Left forelimb (tissue), 1 donor: ENCODE measurements around the gene KANSL2.
"Not testable (repeated sequence)": the region's sequence is repeated elsewhere in the genome, so short reads cannot be mapped to it uniquely, and the experiment has no call there.

Experiments used
- DNase-seq: peaks from one replicate; pipeline ENCODE4 v3.0.0-alpha.2; 2018; ENCODE audit warnings: low spot score

The KANSL2 gene, protein sequence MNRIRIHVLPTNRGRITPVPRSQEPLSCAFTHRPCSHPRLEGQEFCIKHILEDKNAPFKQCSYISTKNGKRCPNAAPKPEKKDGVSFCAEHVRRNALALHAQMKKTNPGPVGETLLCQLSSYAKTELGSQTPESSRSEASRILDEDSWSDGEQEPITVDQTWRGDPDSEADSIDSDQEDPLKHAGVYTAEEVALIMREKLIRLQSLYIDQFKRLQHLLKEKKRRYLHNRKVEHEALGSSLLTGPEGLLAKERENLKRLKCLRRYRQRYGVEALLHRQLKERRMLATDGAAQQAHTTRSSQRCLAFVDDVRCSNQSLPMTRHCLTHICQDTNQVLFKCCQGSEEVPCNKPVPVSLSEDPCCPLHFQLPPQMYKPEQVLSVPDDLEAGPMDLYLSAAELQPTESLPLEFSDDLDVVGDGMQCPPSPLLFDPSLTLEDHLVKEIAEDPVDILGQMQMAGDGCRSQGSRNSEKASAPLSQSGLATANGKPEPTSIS

GRCh38 chr12:48681710-48682532 lies at the start of gene KANSL2:
KANSL2 (minus strand) TSS chr12:48682238; CDS start chr12:48681632, 606 bp downstream.
- DNase-seq, result peak; percentile 95

DNA sequence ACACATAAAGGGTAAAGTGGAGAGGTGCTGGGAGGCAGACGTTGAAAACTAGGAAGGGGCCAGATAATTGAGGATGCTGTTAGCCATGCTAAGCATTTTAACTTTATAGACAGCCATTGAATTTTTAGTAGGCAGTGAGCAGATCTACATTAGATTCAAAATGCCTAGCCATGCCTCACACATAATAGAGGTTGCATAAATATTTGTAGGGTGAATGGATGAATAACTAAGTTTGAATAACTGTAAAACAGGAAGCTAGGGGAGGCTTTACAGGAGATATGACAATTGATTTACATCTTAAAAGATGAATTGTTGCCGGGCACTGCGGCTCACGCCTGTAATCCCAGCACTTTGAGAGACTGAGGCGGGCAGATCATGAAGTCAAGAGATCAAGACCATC lies 46.8 kb upstream of the KANSL2 start:
- DNase-seq, result no peak

DNA sequence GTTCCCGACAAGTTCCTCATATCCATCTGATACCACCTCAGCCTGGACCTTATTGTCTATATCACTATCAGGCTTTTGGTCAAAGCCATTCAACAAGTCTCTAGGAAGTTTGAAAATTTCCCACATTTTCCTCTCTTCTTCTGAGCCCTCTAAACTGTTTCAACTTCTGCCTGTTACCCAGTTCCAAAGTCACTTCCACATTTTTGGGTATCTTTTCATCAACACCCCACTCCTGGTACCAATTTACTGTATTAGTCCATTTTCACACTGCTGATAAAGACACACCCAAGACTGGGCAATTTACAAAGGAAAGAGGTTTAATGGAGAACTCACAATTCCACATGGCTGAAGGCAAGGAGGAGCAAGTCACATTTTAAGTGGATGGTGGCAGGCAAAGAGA lies 38.7 kb upstream of the KANSL2 start:
- DNase-seq, result not testable (repeated sequence)

- DNase-seq, result not testable (repeated sequence)
Observed at GRCh38 chr12:48720171-48720570, 38.1 kb upstream of the KANSL2 start.

- DNase-seq, result not testable (repeated sequence)
Observed at GRCh38 chr12:48719002-48719401, 37.0 kb upstream of the KANSL2 start.

DNA sequence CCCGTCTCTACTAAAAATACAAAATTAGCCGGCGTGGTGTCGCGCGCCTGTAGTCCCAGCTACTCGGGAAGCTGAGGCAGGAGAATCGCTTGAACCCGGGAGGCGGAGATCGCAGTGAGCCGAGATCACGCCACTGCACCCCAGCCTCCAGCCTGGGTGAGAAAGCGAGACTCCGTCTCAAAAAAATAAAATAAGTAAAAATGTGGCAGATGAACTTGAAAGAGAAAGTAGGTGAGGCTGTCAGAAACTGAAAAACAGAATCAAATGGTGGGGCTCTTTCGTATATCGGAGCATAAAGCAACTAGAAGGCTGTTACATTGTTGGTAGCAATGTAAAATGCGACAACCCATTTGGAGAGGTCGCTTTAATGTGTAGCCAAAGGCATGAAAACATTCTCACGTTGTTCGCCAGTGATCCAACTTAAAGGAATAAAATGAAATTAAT lies 35.2 kb upstream of the KANSL2 start:
- no peak for DNase-seq

GRCh38 chr12:48716493-48717251 lies 34.6 kb upstream of the KANSL2 start, which contains the start of gene CCNT1:
CCNT1 (minus strand) TSS chr12:48716707; CDS start chr12:48716675, 32 bp downstream.
- peak; percentile 99 for DNase-seq

DNA sequence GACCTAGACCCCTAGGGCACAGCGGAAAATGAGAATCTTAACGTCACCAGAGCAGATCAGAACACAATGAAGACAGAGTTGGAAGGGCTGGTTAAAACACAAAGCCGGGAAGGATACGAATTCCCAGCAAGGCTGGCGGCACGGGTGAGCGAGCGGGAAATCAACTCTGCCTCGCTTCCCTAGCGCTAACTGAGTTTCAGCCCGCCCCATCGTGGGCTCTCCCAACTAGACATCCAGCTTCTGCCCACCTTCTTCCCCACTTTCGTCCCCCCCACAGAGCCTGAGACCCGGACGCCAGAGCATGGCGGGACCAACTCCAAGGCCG lies 34.1 kb upstream of the KANSL2 start:
- DNase-seq, result no peak

DNA sequence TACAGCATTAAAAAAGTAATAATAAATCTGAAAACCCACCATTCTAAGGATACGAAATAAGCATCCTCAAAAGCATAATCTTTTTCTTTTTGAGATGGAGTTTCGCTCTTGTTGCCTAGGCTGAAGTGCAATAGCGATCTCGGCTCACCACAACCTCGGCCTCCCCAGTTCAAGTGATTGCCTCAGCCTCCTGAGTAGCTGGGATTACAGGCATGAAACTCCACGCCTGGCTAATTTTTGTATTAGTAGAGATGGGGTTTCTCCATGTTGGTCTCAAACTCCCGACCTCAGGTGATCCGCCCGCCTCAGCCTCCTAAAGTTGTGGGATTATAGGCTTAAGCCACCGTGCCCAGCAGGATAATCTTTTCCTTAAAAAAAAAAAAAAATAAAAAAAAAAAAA lies 30.2 kb upstream of the KANSL2 start:
- no peak for DNase-seq

DNA sequence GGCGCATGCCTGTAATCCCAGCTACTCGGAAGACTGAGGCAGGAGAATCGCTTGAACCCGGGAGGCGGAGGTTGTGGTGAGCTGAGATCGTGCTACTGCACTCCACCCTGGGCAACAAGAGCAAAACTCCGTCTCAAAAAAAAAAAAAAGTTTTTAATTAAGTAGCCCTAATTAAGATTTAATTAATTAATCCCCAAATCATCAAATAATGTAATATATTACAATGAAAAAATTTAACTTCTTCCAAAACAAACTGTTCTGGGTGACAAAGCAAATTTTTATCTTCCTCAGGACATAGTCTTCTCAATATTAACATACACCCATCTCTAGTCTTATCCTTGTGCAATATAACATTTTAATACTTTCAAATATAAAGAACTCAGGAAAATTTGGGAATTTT lies 16.8 kb upstream of the KANSL2 start:
- DNase-seq, result not testable (repeated sequence)

- DNase-seq, result no peak
Observed at GRCh38 chr12:48696626-48697025, 14.6 kb upstream of the KANSL2 start.

GRCh38 chr12:48695859-48696258 lies 13.8 kb upstream of the KANSL2 start:
- DNase-seq, result no peak

- no peak for DNase-seq
Observed at GRCh38 chr12:48694038-48694437, 12.0 kb upstream of the KANSL2 start.

GRCh38 chr12:48693572-48693971 lies 11.5 kb upstream of the KANSL2 start:
- DNase-seq, result no peak

DNA sequence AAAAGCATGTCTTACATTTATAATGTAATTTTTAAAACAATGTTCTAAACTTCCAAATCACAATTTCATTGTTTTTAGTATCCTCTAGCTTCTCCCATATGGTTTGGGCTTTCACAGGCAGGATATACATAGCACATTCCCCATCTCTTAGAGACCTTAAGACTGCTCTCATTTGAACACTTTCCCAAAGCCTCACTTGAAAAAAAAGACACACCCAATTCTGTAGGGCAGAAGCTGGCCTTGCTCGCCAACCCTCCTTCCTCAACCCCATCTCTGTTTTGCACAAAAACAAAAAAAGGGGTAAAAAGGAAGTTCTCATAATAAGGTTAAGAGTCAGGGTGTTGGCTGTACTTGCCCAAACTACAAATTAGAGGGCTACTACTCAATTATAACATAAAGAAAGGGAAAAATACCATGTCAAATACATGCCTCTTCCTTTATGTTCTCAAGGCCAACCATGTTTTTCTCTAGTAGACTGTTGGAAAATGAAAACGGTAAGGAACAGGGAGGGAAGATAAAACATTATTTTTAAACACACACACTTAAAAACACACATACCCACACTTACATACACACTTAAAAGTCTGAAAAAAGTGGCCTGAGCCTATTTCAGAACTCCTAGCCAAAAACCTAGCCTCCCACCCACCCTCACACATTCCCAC lies 9.9 kb upstream of the KANSL2 start:
- no peak for DNase-seq

GRCh38 chr12:48690990-48691389 lies 9.0 kb upstream of the KANSL2 start:
- DNase-seq, result no peak

DNA sequence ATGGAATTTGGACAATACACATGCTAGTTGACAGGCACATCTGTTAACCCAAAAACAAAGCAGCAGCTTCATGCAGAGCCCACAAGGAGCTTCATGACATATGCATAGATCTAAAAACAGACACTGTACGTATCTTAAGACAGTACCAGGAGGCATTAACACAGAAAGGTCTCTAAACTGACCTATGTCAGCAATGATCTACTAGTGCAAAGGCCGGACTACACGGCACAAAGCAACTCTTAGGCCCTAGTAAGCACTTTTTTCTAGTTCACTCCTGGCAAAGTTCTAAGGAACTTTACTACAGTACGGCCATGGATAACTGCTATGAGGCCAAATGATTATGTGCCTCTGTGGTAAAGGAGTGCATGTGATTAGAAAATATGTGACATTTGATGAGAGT lies 8.4 kb upstream of the KANSL2 start:
- no peak for DNase-seq

- DNase-seq, result no peak
Observed at GRCh38 chr12:48688836-48689235, 6.8 kb upstream of the KANSL2 start.

GRCh38 chr12:48687592-48687991 lies 5.6 kb upstream of the KANSL2 start:
- no peak for DNase-seq

DNA sequence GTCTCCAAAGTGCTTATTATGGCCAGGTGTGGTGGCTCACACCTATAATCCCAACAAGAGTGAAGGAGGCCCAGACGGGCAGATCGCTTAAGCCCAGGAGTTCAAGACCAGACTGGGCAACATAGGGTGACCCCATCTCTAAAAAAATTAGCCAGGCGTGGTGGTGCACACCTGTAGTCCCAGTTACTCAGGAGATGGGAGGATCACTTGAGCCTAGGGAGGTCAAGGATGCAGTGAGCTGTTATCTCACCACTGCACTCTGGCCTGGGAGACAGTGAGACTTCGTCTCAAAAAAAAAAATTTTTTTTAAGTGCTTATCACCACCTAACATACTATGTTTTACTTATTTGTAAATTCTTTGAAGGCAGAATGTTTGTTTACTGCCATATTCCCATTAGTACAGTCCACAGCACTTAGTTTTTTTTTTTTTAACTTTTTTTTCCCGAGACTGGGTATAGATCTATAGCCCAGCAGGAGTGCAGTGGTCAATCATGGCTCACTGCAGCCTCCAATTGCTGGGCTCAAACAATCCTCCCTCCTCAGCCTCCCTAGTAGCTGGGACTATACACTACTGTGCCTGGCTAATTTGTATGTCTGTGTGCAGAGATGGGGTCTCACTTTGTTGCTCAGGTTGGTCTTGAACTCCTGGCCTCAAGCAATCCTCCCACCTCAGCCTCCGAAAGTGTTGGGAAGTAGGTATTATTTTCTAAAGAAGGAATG lies 4.7 kb upstream of the KANSL2 start:
- DNase-seq, result no peak

GRCh38 chr12:48686037-48686595 lies 4.1 kb upstream of the KANSL2 start:
- no peak for DNase-seq
